GM23248 (cell line): Measurements from ENCODE around the gene ZNF365. TPM values are rescaled to one million over a fixed set of nuclear protein-coding genes. Genes with fewer than 3 reads are reported as not detected.

Experiments used
- DNase-seq: peaks from one replicate; pipeline ENCODE4 v3.0.0-alpha.2; 2015
- H2AFZ ChIP-seq: fragments of 200-600 bp; sonication (generic); 2 replicates; pipeline ENCODE4 v1.6.1; 2016; ENCODE audit warnings: antibody characterized with exemption
- H3F3A ChIP-seq: fragments of 200-600 bp; sonication (generic); 2 replicates; pipeline ENCODE4 v1.6.1; 2016; ENCODE audit warnings: mild to moderate bottlenecking, antibody characterized with exemption, mixed run types; ENCODE audit not compliant: insufficient read depth
- H3K27ac ChIP-seq: fragments of 200-600 bp; sonication (generic); 2 replicates; pipeline ENCODE4 v1.5.1; 2016; ENCODE audit warnings: mild to moderate bottlenecking
- H3K27me3 ChIP-seq: fragments of 200-600 bp; sonication (generic); replicated peaks from 2 replicates; pipeline ENCODE4 v1.6.1; 2016; ENCODE audit warnings: mild to moderate bottlenecking; ENCODE audit not compliant: insufficient read depth
- H3K36me3 ChIP-seq: fragments of 200-600 bp; sonication (generic); 2 replicates; pipeline ENCODE4 v1.6.1; 2016; ENCODE audit warnings: low read depth, mild to moderate bottlenecking
- H3K4me1 ChIP-seq: fragments of 200-600 bp; sonication (generic); 2 replicates; pipeline ENCODE4 v1.6.1; 2016; ENCODE audit warnings: mild to moderate bottlenecking; ENCODE audit not compliant: insufficient read depth
- H3K4me2 ChIP-seq: fragments of 200-600 bp; sonication (generic); one replicate; pipeline ENCODE4 v1.6.1; 2016; ENCODE audit warnings: mild to moderate bottlenecking; ENCODE audit not compliant: unreplicated experiment
- H3K4me3 ChIP-seq: fragments of 200-600 bp; sonication (generic); 2 replicates; pipeline ENCODE4 v1.5.1; 2016; ENCODE audit warnings: mild to moderate bottlenecking
- H3K79me2 ChIP-seq: fragments of 200-600 bp; sonication (generic); 2 replicates; pipeline ENCODE4 v1.6.1; 2016; ENCODE audit warnings: mild to moderate bottlenecking; ENCODE audit not compliant: insufficient read depth
- H3K9ac ChIP-seq: fragments of 200-600 bp; sonication (generic); 2 replicates; pipeline ENCODE4 v1.6.1; 2016; ENCODE audit warnings: mild to moderate bottlenecking
- H3K9me2 ChIP-seq: fragments of 200-600 bp; sonication (generic); 2 replicates; pipeline ENCODE4 v1.6.1; 2016; ENCODE audit warnings: mixed run types, mild to moderate bottlenecking, moderate library complexity; ENCODE audit not compliant: insufficient read depth
- H3K9me3 ChIP-seq: fragments of 200-600 bp; sonication (generic); one replicate; pipeline ENCODE4 v1.6.1; 2017; ENCODE audit warnings: low read depth
- H4K20me1 ChIP-seq: fragments of 200-600 bp; sonication (generic); 2 replicates; pipeline ENCODE4 v1.6.0; 2016; ENCODE audit not compliant: insufficient read depth
- EZH2 ChIP-seq: fragments of 200-600 bp; sonication (generic); IDR thresholded peaks from 2 replicates; pipeline ENCODE4 v1.6.1; 2018; ENCODE audit warnings: antibody characterized with exemption, mild to moderate bottlenecking; ENCODE audit not compliant: insufficient read depth, poor library complexity, severe bottlenecking
- EZH2phosphoT487 ChIP-seq: fragments of 200-600 bp; sonication (generic); IDR thresholded peaks from 2 replicates; pipeline ENCODE4 v1.6.1; 2018; ENCODE audit warnings: antibody characterized with exemption, moderate library complexity, mild to moderate bottlenecking, low read depth; ENCODE audit not compliant: insufficient read depth
- WGBS, 2 experiments: methylation state at CpG; one replicate each; pipeline ENCODE4 v1.1.6; 2015 to 2017; ENCODE audit warnings: low lambda C conversion rate in 2 of 2, low coverage in 1 of 2; ENCODE audit errors: missing lambda C conversion rate in 2 of 2; 5-methylcytosine and 5-hydroxymethylcytosine counted together
- in situ Hi-C: fragments of 300-500 bp; cut with MboI; formaldehyde crosslinking; loops from 2 replicates; pipeline ENCODE4 v1.15.0; 2020
- polyA plus RNA-seq: library from polyadenylated mRNA; unstranded; fragments of >200 nt; fragmentation: Nextera tagmentation; extraction: Ambion mirVana; gene quantifications from 2 replicates; pipeline ENCODE4 v1.2.1, GENCODE V29; 2016
- small RNA-seq: library from RNA; depleted of rRNA; stranded (forward); fragments of <200 nt; gene quantifications from one replicate; pipeline ENCODE3, GENCODE V24; 2014; ENCODE audit warnings: low read depth, low replicate concordance
- total RNA-seq: library from RNA; depleted of rRNA; stranded (reverse); fragments of >200 nt; shearing (Covaris generic); gene quantifications from 2 replicates; pipeline ENCODE4 v1.2.3, GENCODE V29; 2014; rRNA removed

The ZNF365 gene
- total and polyA plus RNA-seq, 2 experiments from 2014 or later = 0.86 to 1.4 TPM

- no peak for DNase-seq
- WGBS, 2 experiments = 76 to 81% methylated on average over 6 of the region's 6 CpGs
- in situ Hi-C loops = loop anchor here (25.0 kb wide), 1 partner anchor 361 kb away; the partner anchor contains the start of genes ADO and EGR2
- TF ChIP-seq EZH2phosphoT487 = no peak
- no peak for TF ChIP-seq EZH2
- H3K27me3 ChIP-seq = no peaks in the 10 kb centered on the region
- H3K4me1 ChIP-seq = peaks cover 19% of the 10 kb centered on the region
- no peaks in the 10 kb centered on the region for H3K79me2 ChIP-seq
- no peak overlapping the region for H3K27ac ChIP-seq
- no peaks in the 10 kb centered on the region for H3K9me2 ChIP-seq
- H3K9me3 ChIP-seq = no peaks in the 10 kb centered on the region
- peaks cover 4% of the 10 kb centered on the region; the same call in 1 of the 2 replicates for H3F3A ChIP-seq
- H3K4me3 ChIP-seq = no peak overlapping the region
- no peak overlapping the region for H2AFZ ChIP-seq
- H3K4me2 ChIP-seq = no peak overlapping the region
- H3K36me3 ChIP-seq = no peaks in the 10 kb centered on the region
- H4K20me1 ChIP-seq = no peaks in the 10 kb centered on the region
- no peak overlapping the region for H3K9ac ChIP-seq
Measured at GRCh38 chr10:62450912-62451610, 76.9 kb downstream of the ZNF365 start.

- H3K4me1 ChIP-seq = peaks cover 23% of the 10 kb centered on the region
- H3K9me3 ChIP-seq = no peaks in the 10 kb centered on the region
- DNase-seq = no peak
- no peaks in the 10 kb centered on the region for H4K20me1 ChIP-seq
- TF ChIP-seq EZH2 = no peak
- TF ChIP-seq EZH2phosphoT487 = no peak
- no peak overlapping the region for H2AFZ ChIP-seq
- H3K27me3 ChIP-seq = no peaks in the 10 kb centered on the region
- H3K4me3 ChIP-seq = no peak overlapping the region
- H3K27ac ChIP-seq = no peak overlapping the region
- H3K79me2 ChIP-seq = no peaks in the 10 kb centered on the region
- peaks cover 4% of the 10 kb centered on the region; the same call in 1 of the 2 replicates for H3F3A ChIP-seq
- no peak overlapping the region for H3K4me2 ChIP-seq
- no peaks in the 10 kb centered on the region for H3K36me3 ChIP-seq
- in situ Hi-C loops = loop anchor here (25.0 kb wide), 1 partner anchor 361 kb away; the partner anchor contains the start of genes ADO and EGR2
- H3K9ac ChIP-seq = no peak overlapping the region
- H3K9me2 ChIP-seq = no peaks in the 10 kb centered on the region
- WGBS, 2 experiments = 93 to 100% methylated on average over 2 of the region's 2 CpGs
Measured at GRCh38 chr10:62451611-62451975, 77.4 kb downstream of the ZNF365 start.

Small RNA genes lying within 50 kb of the gene (small RNA-seq; reads per million reads assigned to genes)
- gene RN7SL591P = not detected

Other genes with a start within 250 kb of the ZNF365 start
- under 0.01 and 0.11 TPM in 2 replicates for gene RTKN2, start 105.5 kb upstream of the ZNF365 start, total RNA-seq
- 0.15 and 0.41 TPM in 2 replicates for gene RTKN2, start 105.5 kb upstream of the ZNF365 start, polyA plus RNA-seq